ENCODE measurements around the gene HOXA3.

HOXA3 gene

GRCh38 chr7:27165996-27166530 lies 13.7 kb upstream of the HOXA3 start:
- no peak overlapping the region for H3K27ac Mint-ChIP-seq
- H3K4me3 Mint-ChIP-seq = peak overlapping the region; percentile 42
- peaks cover 6% of the 10 kb centered on the region for H3K36me3 Mint-ChIP-seq
- ATAC-seq = no peak
- H3K4me1 Mint-ChIP-seq = peaks cover 32% of the 10 kb centered on the region
- no peak for DNase-seq (ENCODE audit: low spot score in 2 of 2)
- no peaks in the 10 kb centered on the region for H3K9me3 Mint-ChIP-seq

GRCh38 chr7:27165089-27165995 lies 13.0 kb upstream of the HOXA3 start, which contains the start of gene HOXA9:
HOXA9 (minus strand) TSS chr7:27165537; CDS start chr7:27165457, 80 bp downstream.
- H3K36me3 Mint-ChIP-seq = peaks cover 6% of the 10 kb centered on the region
- ATAC-seq = no peak
- H3K4me3 Mint-ChIP-seq = peak within 1 kb of the TSS; percentile 42
- no peak within 1 kb of the TSS for H3K27ac Mint-ChIP-seq
- no peaks in the 10 kb centered on the region for H3K9me3 Mint-ChIP-seq
- H3K4me1 Mint-ChIP-seq = peaks cover 32% of the 10 kb centered on the region
- DNase-seq (ENCODE audit: low spot score in 2 of 2) = no peak

- H3K9me3 Mint-ChIP-seq = no peaks in the 10 kb centered on the region
- H3K36me3 Mint-ChIP-seq = peaks cover 6% of the 10 kb centered on the region
- H3K27ac Mint-ChIP-seq = no peak overlapping the region
- ATAC-seq = no peak
- peaks cover 35% of the 10 kb centered on the region for H3K4me1 Mint-ChIP-seq
- no peak for DNase-seq (ENCODE audit: low spot score in 2 of 2)
- peak overlapping the region; percentile 42 for H3K4me3 Mint-ChIP-seq
Measured at GRCh38 chr7:27164367-27165088, 12.1 kb upstream of the HOXA3 start.

- H3K27ac Mint-ChIP-seq = no peak overlapping the region
- H3K4me3 Mint-ChIP-seq = peak overlapping the region; percentile 42
- peaks cover 6% of the 10 kb centered on the region for H3K36me3 Mint-ChIP-seq
- H3K4me1 Mint-ChIP-seq = peaks cover 31% of the 10 kb centered on the region
- no peaks in the 10 kb centered on the region for H3K9me3 Mint-ChIP-seq
- no peak for ATAC-seq
- DNase-seq (ENCODE audit: low spot score in 2 of 2) = no peak
Measured at GRCh38 chr7:27164045-27164366, 11.6 kb upstream of the HOXA3 start.

- Mint-ChIP-seq H3K36me3 (peaks cover 6% of the 10 kb centered on the region), H3K27ac (no peak overlapping the region), H3K9me3 (no peaks in the 10 kb centered on the region), H3K4me3 (peak overlapping the region; percentile 42), H3K4me1 (peaks cover 26% of the 10 kb centered on the region)
- ATAC-seq = no peak
- DNase-seq (ENCODE audit: low spot score in 2 of 2) = no peak
Measured at GRCh38 chr7:27163288-27164044, 11.1 kb upstream of the HOXA3 start.

- Mint-ChIP-seq H3K27ac (no peak overlapping the region), H3K9me3 (no peaks in the 10 kb centered on the region), H3K4me3 (no peak overlapping the region), H3K36me3 (peaks cover 10% of the 10 kb centered on the region), H3K4me1 (peaks cover 32% of the 10 kb centered on the region)
- ATAC-seq = no peak
- no peak for DNase-seq (ENCODE audit: low spot score in 2 of 2)
Measured at GRCh38 chr7:27162561-27163287, 10.3 kb upstream of the HOXA3 start.

- H3K9me3 Mint-ChIP-seq = no peaks in the 10 kb centered on the region
- peaks cover 35% of the 10 kb centered on the region for H3K4me1 Mint-ChIP-seq
- peaks cover 18% of the 10 kb centered on the region for H3K36me3 Mint-ChIP-seq
- DNase-seq (ENCODE audit: low spot score in 2 of 2) = no peak
- H3K27ac Mint-ChIP-seq = no peak overlapping the region
- ATAC-seq = no peak
- H3K4me3 Mint-ChIP-seq = no peak overlapping the region
Measured at GRCh38 chr7:27161721-27162560, 9.6 kb upstream of the HOXA3 start.

GRCh38 chr7:27161214-27161720 lies 8.9 kb upstream of the HOXA3 start:
- ATAC-seq = no peak

GRCh38 chr7:27160546-27161213 lies 8.3 kb upstream of the HOXA3 start:
- peaks cover 39% of the 10 kb centered on the region for H3K4me1 Mint-ChIP-seq
- no peak overlapping the region for H3K27ac Mint-ChIP-seq
- peak overlapping the region; percentile 70 for H3K4me3 Mint-ChIP-seq
- H3K9me3 Mint-ChIP-seq = no peaks in the 10 kb centered on the region
- peaks cover 21% of the 10 kb centered on the region for H3K36me3 Mint-ChIP-seq
- DNase-seq (ENCODE audit: low spot score in 2 of 2) (peak; percentile 86 to 92), ATAC-seq (peak; percentile 67)

More at GRCh38 chr7:27161214-27161720, 8.9 kb upstream of the HOXA3 start:
- Mint-ChIP-seq H3K4me3 (peak overlapping the region; percentile 70), H3K9me3 (no peaks in the 10 kb centered on the region), H3K4me1 (peaks cover 36% of the 10 kb centered on the region), H3K27ac (no peak overlapping the region), H3K36me3 (peaks cover 20% of the 10 kb centered on the region)
- DNase-seq (ENCODE audit: low spot score in 2 of 2) = no peak

GRCh38 chr7:27160145-27160545 lies 7.8 kb upstream of the HOXA3 start:
- H3K27ac Mint-ChIP-seq = no peak overlapping the region
- DNase-seq (ENCODE audit: low spot score in 2 of 2) (no peak), ATAC-seq (peak; percentile 31)
- no peaks in the 10 kb centered on the region for H3K9me3 Mint-ChIP-seq
- H3K36me3 Mint-ChIP-seq = peaks cover 19% of the 10 kb centered on the region
- peak overlapping the region; percentile 70 for H3K4me3 Mint-ChIP-seq
- H3K4me1 Mint-ChIP-seq = peaks cover 42% of the 10 kb centered on the region

- H3K36me3 Mint-ChIP-seq = peaks cover 25% of the 10 kb centered on the region
- ATAC-seq = no peak
- H3K4me3 Mint-ChIP-seq = peak overlapping the region; percentile 70
- H3K4me1 Mint-ChIP-seq = peaks cover 45% of the 10 kb centered on the region
- no peak for DNase-seq (ENCODE audit: low spot score in 2 of 2)
- no peak overlapping the region for H3K27ac Mint-ChIP-seq
- no peaks in the 10 kb centered on the region for H3K9me3 Mint-ChIP-seq
Measured at GRCh38 chr7:27159266-27160144, 7.1 kb upstream of the HOXA3 start.

GRCh38 chr7:27158436-27159265 lies 6.3 kb upstream of the HOXA3 start:
- DNase-seq (ENCODE audit: low spot score in 2 of 2) (no peak), ATAC-seq (no peak)
- Mint-ChIP-seq H3K36me3 (peaks cover 25% of the 10 kb centered on the region), H3K4me1 (peaks cover 41% of the 10 kb centered on the region), H3K4me3 (peak overlapping the region; percentile 39), H3K27ac (no peak overlapping the region), H3K9me3 (no peaks in the 10 kb centered on the region)

Measured in stimulated activated effector memory CD8-positive, alpha-beta T cell treated with anti-CD3 and anti-CD28 coated beads, Interleukin-12 subunit alpha, Interleukin-12 subunit beta, amount 100 ng/mL, for 72 hours (primary cell).